GM21515 (cell line): ENCODE results near the gene PPP1R1C.

Source experiments
- ATAC-seq: cut with Tn5 transposase; IDR thresholded peaks from one replicate; pipeline ENCODE4 v1.9.1; 2021; ENCODE audit not compliant: unreplicated experiment

Gene PPP1R1C

GRCh38 chr2:182103526-182103925, 117.9 kb downstream of the PPP1R1C start:
- ATAC-seq, result no peak

- no peak for ATAC-seq
Measured at GRCh38 chr2:182110347-182110746, 124.7 kb downstream of the PPP1R1C start.

DNA sequence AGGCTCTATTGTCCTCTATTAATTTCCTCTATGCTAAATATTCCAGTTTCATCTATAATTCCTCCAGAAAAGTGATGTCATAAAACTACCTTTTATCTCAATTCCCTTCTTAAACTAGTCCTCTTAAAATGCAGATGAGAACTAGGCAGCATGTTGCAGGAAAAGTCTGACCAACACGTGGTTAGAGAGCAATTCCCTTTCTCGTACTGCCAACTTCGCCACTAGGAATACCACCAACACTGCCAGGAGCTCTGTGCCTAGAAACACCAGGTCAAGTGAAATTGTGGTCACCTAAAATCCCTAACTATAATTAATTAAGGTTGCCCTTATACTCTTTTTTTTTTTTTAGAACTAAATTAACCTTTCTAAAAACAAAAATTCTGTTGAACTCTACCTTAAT, 127.7 kb downstream of the PPP1R1C start:
- no peak for ATAC-seq

GRCh38 chr2:182115258-182115657, 129.6 kb downstream of the PPP1R1C start:
- no peak for ATAC-seq

DNA sequence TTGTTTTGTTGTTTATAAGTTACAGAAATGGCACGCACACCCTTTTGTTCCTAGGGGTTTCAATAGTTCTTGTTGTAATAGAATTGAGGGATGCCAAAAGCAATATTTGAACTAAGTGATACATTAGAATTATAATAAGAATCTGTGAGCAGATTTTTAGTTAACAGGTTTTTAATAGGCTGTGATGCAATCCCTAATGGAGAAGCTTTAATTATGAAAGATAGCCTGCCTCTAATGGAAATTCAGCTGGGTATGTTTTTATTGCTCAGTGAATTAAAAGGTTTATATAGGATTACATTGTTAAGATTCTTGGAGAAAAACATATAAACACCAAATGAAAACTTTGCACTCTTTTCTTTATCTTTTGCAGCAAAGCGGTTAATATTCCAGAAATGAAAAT, 131.1 kb downstream of the PPP1R1C start:
- ATAC-seq, result no peak

GRCh38 chr2:182117196-182117595, 131.5 kb downstream of the PPP1R1C start:
- ATAC-seq, result no peak

DNA sequence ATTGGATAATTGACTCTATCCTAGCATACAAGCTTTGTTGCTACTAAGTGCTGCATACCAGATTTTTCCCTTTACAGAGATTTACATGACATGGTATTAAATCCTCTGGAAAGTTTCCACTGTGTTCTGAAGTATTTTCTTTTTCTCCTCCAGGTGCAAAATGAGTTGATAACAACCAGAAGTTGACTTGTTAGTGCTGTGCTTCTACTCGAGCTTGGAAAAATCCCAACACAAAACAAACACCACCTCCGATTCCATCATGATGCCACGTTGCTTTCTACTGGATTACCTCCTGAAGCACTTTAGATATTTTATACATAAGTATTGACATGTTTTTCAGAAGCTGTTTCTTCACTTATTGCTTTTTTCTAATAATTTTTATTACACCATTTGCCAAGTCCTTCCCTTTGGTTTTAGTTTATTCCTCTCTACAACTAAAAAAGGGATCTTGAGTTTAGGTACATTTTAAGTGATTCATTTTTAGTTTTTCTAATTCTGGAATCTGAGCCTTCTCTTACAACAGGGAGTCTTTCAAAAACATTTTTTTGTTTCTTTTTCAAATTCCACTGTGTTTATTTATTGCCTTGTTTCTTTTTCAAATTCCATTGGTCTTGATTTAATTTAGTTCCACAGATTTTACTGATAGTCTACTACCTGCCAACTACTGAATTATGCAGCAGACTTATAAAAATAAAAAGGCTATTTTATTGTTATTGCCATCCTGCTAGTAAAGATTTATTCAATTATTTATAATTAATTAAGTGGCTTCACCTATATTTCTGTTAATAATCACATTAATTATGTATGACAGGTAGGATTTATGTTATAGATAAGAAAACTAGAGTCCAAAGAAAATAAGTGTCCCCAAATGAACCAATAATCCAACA, 143.4 kb downstream of the PPP1R1C start:
- ATAC-seq, result no peak

DNA sequence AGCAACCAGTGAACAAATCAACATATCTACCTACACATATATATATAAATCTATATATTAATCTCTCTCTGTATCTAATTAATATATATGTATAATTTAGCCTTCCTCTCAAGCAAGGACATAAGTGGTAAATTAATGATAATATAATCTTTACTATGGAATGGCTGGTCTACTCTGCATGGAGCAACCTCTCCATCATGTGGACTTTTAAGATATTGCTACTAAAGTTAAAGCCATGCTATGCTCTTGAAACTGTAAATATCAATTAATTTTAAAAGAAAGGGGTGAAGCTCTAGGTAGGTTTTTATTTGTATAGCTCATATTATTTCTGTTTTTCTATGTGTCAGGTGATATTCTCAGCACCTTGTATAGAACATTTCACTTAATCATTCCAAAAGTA, 147.0 kb downstream of the PPP1R1C start:
- no peak for ATAC-seq

GRCh38 chr2:182133195-182133891, 147.7 kb downstream of the PPP1R1C start:
- ATAC-seq, result no peak

DNA sequence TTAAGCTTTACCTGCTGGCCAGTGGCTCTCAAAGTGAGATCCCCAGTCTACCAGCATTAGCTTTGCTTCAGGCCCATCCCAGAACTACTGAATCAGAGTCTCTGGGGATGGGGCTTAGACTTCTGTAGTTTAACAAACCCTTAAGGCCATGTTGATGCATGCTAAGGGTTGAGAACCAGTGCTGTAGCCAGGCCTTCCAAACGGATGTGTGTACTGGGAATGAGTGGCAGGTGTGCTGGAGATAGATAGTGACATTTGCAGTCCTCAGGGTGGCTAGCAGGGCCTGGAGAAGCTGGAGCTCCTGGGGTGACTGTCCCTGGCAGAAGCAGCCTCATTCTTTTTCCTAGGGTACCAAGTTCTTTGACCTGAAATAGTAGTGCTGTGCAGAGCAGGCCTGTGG, 148.5 kb downstream of the PPP1R1C start:
- no peak for ATAC-seq

DNA sequence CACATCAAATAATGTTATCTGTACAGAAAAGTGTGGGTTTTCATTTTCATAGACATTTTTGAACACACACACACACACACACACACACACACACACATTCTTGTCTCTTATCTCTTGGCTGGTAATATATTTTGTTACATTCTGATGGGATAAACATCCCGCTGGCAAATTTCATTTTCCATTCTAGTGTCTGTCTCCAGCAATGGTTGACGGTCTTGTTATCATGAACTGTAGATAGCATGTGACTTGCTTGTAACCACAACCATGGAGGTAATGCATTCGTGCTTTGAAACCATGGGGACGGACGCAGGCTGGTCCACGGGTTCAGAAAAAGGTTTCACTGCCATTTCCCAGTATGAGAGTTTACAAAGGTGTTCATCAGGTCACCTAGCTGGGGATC, 156.4 kb downstream of the PPP1R1C start:
- no peak for ATAC-seq

DNA sequence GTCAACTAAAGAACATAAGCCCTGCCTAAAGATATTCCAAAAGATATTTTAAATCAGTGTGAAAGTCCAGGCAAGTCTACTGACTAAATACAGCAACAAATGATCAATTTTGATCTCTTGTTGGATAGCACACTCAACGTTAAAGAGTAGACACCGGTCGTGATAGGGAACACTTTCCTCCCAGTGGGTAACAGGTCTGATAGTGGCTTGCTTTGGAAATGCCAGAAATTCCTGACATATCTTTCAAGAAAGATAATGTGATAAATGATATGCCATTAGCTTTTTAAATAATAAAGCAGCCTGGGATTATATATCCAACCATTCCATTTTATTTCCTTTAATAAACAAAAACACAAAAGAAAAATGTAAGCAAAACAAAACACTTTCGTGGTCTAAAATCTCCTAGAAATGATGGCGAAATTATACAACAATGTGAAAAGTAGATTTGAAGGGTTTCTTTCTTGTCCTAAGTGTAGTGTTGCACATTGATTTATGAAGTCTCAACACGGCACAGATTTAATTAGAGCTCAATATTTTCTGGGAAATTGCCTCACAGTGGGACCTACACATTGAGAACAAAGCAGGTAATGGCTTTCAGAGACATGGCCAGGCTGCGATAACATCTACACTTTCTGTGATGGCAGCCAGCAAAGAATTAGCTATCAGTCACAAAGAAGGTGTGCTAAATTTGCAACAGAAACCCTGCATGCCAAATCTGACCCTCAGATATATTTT, 158.6 kb downstream of the PPP1R1C start:
- no peak for ATAC-seq

GRCh38 chr2:182144776-182145165, 159.1 kb downstream of the PPP1R1C start:
- ATAC-seq, result no peak

GRCh38 chr2:182148344-182148743, 162.7 kb downstream of the PPP1R1C start:
- no peak for ATAC-seq

DNA sequence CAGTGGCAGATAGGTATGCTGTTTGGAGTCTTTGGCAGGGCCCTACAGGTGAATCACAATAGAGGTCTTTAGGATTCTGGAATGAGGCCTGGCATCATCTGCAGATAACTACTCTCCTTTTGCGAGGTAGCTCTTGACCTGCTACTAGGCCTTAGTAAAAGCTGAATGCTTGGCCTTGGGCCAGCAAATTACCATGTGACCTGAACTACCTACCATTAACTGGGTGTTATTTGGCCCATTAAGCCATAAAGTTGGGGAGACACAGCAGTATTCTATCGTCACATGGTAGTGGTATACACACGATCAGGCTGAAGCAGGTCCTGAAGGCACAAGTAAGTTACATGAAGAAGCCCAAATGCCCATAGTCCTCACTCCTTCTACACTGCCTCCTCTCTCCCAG, 178.2 kb downstream of the PPP1R1C start:
- ATAC-seq, result no peak

GRCh38 chr2:182164686-182165085, 179.0 kb downstream of the PPP1R1C start:
- no peak for ATAC-seq

- ATAC-seq, result no peak
Measured at GRCh38 chr2:182165202-182165601, 179.5 kb downstream of the PPP1R1C start.

- ATAC-seq, result no peak
Measured at GRCh38 chr2:182166406-182166805, 180.8 kb downstream of the PPP1R1C start.

DNA sequence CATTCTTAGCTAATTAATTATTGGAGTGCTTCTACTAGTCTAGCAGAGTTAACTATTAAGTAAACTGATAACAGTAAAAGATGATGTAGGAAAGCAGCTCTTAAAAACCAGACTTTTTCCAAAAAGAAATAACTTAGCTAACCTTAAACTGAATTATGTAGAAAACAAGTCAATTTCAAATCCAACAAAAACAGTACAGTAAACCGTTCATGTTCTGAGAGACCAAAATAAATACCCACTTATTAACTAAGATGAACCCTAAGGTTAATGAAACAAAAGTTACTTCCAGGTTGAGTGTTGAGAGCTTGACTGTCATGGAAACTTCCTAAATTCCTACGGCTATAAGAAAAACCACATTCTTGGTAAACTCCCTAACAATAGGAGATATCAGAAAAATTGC, 181.2 kb downstream of the PPP1R1C start:
- ATAC-seq, result no peak
